Stimulated activated CD4-positive, alpha-beta T cell treated with anti-CD3 and anti-CD28 coated beads, Interleukin-12 subunit alpha, Interleukin-12 subunit beta, amount 100 ng/mL, for 24 hours (primary cell): ENCODE measurements around the gene PLIN3.
A peak's percentile ranks its signal among the peaks of the same experiment; 100 is the strongest.
"Not testable (repeated sequence)": the region's sequence is repeated elsewhere in the genome, so short reads cannot be mapped to it uniquely, and the experiment has no call there.

Experiments used
- DNase-seq, 2 experiments: peaks; one replicate each; pipeline ENCODE4 v3.0.0-alpha.2; 2020; ENCODE audit warnings: low read depth in 2 of 2

PLIN3 gene

DNA sequence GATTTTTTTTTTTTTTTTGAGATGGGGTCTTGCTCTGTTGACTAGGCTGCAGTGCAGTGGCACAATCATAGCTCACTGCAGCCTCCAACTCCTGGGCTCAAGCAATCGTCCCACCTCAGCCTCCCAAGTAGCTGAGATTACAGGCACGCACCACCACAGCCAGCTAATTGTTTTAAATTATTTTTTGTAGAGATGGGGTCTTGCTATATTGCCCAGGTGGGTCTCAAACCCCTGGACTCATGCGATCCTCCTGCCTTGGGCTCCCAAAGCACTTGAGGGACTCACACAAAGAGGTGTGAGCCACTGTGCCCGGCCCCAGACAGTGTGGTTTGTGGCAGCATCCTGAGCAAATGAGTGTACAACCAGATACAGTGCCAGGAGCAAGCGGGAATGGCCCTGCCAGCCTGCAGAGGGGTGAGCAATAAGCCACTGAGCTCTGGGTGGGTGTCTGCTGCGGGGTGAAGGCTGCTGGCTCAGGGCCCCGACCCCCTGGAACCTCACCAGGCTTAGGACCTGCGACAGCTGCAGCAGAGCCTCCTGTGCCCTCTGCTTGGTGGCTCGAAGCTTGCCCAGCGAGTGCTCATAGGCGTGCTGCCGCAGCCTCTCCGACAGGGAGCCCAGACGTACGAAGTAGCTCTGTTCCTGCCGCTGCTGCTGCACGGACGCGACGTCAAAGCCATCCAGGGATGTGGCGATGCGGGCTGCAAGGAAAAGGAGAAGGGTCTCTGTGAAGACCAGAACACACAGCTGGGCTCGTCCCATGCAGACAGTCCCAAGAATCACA lies 20.1 kb downstream of the PLIN3 start:
- no peak for DNase-seq

DNA sequence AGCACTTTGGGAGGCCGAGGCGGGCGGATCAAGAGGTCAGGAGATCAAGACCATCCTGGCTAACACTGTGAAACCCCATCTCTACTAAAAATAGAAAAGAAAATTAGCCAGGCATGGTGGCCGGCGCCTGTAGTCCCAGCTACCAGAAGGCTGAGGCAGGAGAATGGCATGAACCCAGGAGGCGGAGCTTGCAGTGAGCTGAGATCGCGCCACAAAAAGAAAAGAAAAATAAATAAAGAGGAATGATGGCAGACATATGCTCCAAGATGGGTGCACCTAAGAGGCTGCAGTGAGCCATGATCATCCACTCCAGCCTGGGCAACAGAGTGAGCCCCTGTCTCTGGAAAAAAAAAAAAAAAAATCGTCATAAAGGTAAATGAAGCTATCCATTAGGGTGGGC lies 21.5 kb downstream of the PLIN3 start:
- not testable (repeated sequence) for DNase-seq

DNA sequence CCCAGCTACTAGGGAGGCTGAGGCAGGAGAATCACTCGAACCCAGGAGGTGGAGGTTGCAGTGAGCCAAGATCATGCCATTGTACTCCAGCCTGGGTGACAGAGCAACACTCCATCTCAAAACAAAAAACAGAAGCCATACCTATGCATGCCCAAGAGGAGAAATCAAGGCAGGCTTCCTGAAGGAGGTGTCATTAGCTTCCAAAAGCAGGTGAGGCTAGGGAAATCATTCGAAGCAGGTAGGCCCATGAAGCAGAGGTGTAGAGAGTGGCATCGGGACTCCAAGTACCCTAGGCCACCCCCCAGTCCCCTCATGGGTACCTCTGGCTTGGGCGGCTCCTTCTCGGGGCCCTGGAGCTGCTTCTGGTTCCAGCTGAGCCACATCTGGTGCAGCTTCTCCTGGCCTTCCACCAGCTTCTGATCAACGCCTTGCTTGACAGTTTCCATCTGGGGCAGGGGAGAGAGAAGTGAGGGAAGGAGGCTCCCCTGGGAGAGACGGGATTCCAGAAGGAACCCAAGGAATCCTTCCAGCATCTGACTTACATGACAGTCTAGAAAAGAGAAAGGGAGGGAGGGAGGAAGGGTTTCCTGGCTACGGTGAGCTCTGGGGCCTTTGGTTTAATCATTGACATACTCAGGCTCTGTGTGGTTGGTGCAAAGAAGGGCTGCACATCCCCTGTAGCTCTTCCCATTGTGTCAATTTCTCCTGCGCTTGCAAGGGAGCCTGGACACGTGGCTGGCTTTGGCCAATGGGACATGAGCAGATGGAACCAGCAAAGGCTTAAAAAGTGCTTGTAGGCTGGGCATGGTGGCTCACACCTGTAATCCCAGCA lies 22.9 kb downstream of the PLIN3 start:
- DNase-seq: no peak

DNA sequence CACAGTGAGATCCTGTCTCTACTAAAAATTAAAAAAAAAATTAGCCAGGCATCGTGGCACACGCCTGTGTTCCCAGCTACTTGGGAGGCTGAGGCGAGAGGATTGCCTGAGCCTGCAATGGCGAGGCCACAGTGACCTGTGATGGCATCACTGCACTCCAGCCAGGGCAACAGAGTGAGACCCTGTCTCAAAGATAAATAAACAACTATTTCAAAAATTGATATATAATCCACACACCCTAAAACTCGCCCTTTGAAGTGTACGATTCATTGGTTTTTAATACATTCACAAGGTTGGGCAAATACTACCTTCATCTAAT lies 23.9 kb downstream of the PLIN3 start:
- no peak for DNase-seq

DNA sequence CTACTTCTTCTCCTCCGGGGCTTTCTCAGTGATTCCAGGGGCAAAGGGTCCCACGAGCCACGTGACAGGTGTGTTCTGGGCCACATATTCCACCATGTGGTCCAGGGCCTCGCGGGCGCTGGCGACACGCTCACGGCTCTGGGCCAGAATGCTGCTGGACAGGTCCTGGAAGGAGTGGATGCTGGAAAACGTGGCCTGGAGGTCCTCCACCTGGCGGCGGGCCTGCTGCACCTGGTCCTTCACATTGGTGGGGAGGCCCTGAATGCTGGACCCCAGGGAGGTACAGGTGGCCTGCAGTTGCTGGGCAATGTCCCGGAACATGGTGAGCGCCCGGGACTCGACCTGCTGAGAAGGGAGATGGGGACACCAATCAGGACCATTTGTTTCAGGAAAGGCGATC lies 28.3 kb downstream of the PLIN3 start:
- no peak for DNase-seq

DNA sequence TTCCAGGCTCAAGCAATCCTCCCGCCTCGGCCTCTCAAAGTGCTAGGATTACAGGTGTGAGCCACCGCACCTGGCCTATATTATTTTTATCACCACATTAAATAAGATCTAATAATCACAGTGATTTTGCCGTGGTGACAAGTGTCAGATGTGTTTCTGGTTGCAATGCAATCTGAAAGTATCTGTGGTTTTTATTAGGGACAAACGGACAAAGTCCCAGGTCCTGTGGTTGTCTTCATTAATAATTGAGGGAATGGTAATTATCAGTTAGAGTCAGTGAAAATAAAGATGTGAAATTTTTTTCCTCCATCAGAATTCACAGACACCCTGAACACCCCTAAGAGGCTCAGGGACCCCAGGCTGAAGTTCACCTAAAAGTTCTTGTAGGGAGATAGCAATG lies 34.7 kb downstream of the PLIN3 start:
- no peak for DNase-seq

DNA sequence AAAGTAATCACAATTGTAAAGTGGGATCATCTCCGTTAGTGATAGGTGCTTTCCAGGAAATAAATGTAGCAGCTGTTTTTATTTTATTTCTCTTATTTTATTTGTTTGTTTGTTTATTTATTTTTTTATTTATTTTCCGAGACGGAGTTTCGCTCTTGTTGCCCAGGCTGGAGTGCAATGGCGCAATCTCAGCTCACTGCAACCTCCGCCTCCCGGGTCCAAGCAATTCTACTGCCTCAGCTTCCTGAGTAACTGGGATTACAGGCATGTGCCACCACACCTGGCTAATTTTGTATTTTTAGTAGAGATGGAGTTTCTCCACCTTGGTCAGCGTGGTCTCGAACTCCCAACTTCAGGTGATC lies 35.5 kb downstream of the PLIN3 start:
- not testable (repeated sequence) for DNase-seq

DNA sequence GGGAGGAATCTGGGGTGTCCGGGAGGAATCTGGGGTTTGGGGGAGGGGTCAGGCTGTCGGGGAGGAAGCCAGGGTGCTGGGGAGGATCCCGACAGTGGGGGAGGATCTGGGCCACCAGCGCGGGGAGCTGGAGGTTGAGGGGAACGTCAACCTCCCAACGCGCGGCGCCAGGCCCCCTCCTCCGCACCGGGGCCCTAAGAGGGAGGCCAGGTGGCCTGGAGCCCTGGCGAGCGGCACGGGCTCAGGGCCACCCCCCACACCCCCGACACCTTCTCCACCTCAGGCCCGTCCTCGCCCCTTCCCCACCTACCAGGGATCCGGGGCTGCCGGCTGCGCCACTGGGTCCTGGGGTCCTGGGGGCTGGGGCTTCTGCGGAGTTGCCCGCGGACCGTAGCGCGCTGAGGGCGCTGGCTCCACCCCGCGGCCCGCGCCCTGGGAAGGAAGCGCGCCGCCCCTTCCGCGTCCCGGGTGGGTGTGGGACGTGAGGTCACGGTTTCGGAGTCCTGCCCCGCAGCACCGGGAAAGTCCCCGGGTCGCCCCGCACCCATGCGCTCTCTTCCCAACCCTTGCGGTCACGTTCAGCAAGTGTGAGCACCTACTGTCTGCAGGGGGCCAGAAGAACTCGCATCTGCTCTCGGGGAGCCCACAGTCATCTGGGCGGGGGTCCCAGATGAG lies 36.0 kb downstream of the PLIN3 start, which contains the start of gene TICAM1:
Gene TICAM1, minus strand, starts transcription at position 409 of the 675 bp plus-strand sequence. CDS start 13,335 bp downstream, outside the sequence.
- DNase-seq: peak; percentile 66 to 74

DNA sequence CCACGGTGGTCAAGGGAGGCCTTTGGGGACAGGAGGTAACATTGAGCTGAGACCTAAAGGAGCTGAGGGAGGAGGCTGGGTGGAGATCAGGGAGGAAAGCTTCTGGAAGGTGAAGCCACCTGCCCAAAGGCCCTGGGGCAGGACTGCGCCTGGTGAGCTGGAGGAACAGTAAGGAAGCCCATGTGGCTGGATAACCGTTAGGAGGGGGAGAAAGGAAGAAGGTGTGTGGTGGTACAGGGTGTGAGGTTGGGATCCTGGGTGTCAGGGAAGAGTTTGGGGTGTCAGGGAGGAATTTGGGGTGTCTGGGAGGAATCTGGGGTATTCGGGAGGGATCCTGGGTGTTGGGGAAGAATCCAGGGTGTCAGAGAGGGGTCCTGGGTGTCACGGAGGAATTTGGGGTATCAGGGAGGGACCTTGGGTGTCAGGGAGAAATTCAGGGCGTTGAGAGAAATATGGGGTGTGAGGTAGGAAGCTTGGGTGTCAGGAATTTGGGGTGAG lies 36.6 kb downstream of the PLIN3 start:
- no peak for DNase-seq

DNA sequence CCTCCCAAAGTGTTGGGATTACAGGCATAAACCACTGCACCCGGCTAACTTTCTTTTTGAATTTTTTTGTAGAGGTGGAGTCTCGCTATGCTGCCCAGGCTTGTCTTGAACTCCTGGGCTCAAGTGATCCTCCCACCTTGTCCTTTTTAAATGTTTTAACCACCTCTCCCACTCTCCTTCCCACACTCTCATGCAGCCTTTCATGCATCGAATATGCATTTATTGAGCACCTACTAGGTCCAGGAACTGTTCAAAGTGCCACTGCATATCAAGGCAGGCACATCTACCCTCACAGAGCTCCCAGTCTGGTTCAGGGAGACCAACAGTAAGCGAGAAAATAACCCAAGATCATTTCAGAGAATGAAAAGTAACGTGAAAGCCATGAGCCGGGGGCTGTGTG lies 37.1 kb downstream of the PLIN3 start:
- no peak for DNase-seq

DNA sequence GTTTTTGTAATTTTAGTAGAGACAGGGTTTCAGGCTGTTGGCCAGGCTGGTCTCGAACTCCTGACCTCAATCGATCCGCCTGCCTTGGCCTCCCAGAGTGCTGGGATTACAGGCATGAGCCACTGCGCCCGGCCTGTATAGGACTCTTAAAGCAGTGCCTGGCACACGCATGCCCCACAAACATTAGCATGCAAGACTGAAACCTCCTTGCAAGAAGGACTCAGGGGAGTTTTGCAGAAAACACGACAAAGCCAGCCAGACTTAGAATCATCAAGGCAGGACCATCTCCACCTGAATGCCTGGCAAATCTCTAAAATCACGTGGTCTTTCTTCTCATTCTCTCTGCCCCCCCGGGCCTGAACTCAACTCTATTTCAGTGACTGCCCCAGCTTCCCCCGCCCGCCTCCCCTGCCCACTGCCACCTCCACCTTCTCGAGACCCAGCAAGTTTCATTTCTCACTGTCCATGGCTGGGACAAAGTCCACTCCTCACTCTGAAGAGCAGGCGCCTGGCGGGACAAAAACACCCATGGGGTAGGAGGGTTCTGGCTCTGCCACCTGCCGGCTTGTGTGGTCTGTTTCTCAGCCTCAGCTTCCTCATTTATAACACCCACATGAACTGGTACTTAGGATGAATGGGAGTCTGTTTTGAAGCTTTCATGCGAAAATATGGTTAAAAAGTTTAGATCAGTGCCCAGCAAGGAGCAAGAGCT lies 38.3 kb downstream of the PLIN3 start:
- no peak for DNase-seq

DNA sequence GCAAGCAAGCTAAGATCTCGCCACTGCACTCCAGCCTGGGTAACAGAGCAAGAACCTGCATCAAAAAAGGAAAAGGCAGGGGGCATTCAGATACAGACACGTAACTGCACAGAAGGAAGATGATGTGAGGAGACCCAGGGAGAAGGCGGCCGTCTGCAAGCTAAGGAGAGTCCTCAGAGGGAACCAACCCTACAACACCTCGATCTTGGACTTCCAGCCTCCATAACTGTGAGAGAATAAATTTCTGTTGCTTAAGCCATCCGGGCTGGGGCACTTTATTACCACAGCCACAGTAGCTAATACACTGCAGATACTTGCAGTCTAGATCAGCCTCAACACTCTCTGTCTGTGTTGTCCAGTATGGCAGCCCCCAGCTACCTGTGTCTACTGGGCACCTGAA lies 43.9 kb downstream of the PLIN3 start:
- no peak for DNase-seq

DNA sequence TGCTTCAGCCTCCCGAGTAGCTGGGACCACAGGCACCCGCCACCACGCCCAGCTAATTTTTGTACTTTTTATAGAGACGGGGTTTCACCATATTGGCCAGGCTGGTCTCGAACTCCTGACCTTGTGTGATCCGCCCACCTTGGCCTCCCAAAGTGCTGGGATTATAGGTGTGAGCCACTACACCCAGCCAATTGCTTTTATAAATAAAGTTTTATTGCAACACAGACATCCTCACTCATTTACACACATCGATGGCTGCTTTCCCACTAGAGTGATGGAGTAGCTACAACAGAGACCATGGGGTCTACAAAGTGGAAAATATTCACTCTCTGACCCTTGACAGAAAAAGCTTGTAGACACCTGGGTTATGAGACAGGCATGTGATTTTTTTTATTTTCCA lies 45.1 kb downstream of the PLIN3 start:
- DNase-seq: not testable (repeated sequence)

DNA sequence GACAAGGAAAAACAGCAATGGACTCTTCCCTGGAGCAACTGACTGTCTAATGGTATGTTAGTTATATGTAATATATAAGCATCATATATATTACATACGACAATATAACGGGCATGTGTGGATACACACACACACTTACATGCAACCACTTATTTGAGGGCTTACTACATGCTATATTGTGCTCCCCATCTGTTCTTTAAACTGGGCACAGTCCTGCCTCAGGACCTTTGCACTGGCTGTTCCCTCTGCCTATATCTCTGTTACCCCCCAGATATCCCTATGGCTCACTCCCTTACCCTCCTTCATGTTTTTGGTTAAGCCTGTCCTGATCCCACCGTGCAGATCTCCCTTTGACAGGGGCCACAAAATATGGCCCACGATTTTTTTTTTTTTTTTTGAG lies 46.2 kb downstream of the PLIN3 start:
- no peak for DNase-seq

DNA sequence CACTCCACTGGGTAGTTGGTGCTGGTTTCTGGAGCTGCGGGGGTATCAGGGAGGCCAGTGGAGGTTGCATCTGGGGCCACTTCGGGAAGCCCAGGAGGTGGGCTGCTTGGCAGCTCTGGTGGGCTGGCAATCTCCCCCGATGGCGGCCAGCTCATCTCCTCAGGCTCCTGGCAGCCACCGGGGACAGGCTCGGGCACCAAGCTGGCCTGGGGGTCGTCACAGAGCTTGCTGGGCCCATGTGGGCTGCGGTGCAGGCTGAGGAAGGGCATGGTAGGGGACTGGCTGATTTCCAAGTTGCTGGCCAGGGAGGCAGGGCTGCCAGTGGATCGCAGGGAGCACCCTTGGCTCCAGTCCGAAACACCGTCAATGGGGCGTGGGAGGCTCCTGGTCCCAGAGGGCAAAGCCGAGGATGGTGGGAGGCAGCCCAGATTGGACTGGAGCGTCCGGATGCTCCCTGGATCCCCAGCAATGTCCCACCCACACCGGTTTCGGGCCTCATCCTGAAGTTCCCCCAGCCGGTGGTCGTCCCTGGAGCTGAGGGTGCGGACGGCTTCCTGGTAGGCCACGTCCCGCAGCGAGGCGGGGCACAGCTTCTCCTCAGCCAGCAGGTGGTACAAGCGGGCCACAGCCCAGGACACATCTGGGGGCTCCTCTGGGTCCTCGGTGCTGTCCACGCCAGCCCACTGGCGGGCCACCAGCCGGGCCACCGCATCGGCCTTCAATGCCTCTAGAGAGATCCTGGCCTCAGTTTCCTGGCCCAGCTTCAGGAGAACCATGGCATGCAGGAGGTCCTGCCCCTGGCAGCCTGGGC lies 49.8 kb downstream of the PLIN3 start:
- DNase-seq: no peak

DNA sequence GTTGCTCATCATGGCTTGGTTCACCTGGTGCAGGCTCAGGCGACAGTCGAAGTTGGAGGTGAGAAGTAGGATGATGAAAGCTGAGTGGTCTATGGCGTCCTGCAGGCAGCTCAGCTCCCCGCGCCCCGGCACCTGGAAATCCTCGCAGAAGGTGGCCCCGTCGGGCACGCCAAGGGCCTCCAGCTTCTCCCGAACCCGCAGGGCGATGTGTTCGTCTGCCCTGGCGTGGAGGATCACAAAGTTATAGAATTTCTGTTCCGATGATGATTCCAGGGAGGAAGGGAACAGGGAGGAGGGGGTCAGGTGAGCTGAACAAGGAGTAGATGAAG lies 50.6 kb downstream of the PLIN3 start:
- no peak for DNase-seq

DNA sequence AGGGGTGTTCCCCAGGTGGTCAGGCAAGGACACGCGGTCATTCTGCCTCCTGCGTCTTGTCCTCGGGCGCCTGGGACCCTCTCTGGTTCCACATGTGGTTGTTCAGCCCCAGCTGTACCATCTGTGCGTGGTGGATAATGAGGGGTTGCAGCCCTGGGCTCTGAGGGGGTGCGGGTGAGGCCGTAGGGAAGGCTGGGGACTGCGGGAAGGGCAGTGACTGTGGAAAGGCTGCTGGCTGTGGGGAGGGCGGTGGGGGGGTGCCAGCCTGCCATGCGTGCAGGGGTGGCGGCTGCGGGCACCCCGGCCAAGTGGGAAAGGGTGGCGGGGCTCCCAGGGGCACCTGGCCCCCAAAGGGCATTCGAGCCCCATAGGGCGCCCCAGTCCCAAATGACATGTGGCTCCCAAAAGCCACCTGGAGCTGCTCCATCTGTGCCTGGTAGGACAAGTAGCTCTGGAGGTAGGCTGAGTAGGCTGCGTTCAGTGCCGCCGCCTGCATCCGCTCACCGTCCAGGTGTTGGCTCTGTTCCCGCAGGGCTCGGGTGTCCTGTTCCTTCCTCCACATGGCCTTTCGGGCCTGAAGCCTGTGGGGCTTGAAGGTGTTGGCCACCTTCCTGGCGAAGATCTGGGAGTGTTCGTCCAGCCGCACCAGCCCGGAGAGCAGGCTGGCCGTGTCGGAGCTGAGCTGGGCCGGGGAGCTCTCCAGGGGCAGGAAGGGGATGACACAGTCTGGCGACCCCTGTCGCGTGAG lies 51.1 kb downstream of the PLIN3 start:
- no peak for DNase-seq

DNA sequence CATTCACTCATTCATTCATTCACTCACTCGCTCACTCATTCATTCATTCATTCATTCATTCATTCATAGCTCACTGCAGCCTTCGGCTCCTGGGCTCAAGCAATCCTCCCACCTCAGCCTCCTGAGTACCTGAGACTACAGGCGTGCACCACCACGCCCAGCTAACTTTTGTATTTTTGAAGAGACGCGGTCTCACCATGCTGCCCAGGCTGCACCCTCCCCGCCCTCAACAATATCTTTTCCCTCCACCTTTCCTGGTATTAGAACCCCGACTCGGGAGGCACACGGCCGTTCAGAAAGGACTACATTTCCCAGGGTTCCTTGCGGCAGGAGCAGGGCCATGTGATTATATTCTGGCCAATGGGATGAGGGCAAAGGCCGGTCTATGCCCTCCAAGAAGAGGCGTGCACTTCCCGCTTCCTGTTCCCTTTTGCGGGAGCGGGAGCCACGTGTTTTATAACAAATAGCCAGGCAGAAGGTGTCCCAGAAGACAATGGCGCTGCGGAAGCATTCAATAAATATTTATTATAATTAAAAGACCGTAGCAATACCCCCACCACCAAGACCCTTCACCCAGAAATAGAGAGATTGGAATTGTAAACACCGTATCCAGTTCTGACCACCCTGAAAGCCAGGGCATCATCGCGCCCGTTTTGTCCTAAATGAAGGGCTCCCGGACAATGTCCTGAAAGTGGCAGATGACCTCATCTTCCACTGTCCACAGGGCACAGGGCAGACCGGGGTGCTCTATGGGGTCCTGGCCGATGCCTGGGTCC lies 51.9 kb downstream of the PLIN3 start:
- DNase-seq: peak; percentile 67 to 76

DNA sequence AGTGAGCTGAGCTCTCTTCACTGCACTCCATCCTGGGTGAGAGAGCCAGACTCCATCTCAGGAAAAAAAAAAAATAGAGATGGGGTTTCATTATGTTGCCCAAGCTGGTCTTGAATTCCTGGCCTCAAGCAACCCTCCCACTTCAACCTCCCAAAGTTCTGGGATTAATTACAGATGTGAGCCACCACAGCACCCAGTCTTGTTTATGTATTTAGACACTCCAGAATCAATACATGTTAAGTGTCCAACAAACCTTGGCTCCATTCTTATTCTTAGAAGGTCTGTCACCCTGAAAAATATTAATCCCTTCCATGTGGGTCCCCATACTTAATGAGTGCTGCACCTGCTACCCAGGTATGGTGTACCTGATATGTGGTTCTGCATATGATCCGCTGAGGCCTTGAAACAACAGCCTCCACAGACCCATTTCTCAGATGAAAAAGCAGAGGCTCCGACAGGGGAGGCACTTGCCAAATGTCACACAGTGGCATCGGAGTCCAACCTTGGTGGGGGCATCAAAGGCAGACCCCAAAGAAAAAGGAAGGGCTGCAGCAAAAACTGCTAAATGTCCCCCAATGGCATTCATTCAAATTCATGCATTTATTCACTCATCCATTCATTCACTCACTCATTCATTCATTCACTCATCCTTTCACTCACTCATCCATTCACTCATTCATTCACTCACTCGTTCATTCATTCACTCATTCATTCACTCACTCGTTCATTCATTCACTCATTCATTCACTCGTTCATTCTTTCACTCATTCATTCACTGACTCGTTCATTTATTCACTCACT lies 52.6 kb downstream of the PLIN3 start:
- DNase-seq: no peak
